AG09309 (cell line): ENCODE measurements around the gene DHRS11.

ENCODE experiments used
- DNase-seq: peaks from one replicate; pipeline ENCODE4 v3.0.0-alpha.2; 2010; ENCODE audit warnings: low read depth
- H3K4me3 ChIP-seq: 2 replicates; pipeline ENCODE4 v1.5.1; 2011; ENCODE audit warnings: mild to moderate bottlenecking, low read depth, low read length, moderate library complexity; ENCODE audit not compliant: control insufficient read depth
- CTCF ChIP-seq: IDR thresholded peaks from 2 replicates; pipeline ENCODE4 v1.5.1; 2011; ENCODE audit warnings: mild to moderate bottlenecking, low read depth, low read length, inconsistent platforms; ENCODE audit not compliant: insufficient read depth, control insufficient read depth; ENCODE audit errors: missing control alignments

Gene DHRS11

DNA sequence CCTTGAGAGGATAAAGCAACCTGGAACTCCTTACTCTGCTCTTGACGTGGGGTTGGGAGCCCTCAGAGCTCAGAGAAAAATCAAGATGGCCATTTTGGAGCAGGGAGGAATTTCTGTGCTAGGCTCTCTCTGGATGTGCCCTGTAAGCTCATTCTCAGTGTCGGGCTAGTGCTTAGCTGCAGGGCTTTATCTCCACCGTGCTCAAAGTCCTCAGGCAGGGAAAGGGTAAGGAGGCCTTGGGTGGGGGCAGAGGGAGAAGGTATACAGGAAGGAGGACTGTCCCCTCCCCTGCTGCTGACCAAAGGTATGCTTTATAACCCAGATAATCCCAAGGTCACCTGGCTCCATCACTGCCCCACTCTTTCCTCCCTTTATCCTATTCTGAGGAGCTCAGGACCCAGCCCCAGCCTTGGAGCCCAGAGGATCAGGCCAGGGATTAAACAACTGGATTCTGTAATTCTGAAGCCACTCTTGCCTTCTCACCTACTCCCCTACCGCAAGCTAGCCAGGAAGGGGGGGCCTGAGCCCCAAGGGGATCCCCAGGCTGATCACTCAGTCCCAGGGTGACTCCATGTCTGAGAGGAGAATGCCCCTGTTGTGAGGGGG is 1.1 kb downstream of the DHRS11 start:
- H3K4me3 ChIP-seq: peak overlapping the region; percentile 75
- no peak for DNase-seq
- TF ChIP-seq CTCF: no peak

- TF ChIP-seq CTCF: no peak
- DNase-seq: no peak
- no peak overlapping the region for H3K4me3 ChIP-seq
Observed at GRCh38 chr17:36593656-36594316, 2.1 kb downstream of the DHRS11 start.

DNA sequence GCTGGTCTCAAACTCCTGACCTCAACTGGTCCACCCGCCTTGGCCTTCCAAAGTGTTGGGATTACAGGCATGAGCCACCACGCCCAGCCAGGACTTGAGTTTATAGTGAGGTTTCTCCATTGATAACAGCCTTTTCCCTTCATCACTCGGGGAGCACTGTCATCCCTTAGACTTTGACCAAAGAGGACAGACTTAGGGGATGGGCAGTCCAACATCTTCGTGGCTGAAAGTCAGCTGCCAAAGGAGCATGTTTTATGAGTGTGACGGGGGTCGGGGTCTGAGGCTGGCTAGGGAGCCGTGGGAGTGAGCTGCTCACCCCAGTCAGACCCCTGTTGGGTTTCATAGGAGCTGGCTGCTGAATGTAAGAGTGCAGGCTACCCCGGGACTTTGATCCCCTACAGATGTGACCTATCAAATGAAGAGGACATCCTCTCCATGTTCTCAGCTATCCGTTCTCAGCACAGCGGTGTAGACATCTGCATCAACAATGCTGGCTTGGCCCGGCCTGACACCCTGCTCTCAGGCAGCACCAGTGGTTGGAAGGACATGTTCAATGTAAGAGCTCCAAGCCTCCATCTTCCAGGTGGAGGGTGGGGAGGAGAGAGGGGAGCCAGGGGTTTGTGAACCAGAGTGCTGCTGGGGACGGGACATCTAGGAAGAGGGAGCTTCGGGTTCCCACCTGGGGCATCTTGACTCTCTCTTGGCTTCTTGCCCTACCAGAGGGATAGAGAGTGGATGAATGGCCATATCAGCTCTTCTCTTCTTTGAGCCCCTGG is 3.1 kb downstream of the DHRS11 start:
- no peak overlapping the region for H3K4me3 ChIP-seq
- no peak for DNase-seq
- no peak for TF ChIP-seq CTCF

GRCh38 chr17:36597226-36597625 is 5.5 kb downstream of the DHRS11 start:
- DNase-seq: no peak
- H3K4me3 ChIP-seq: no peak overlapping the region
- TF ChIP-seq CTCF: no peak

DNA sequence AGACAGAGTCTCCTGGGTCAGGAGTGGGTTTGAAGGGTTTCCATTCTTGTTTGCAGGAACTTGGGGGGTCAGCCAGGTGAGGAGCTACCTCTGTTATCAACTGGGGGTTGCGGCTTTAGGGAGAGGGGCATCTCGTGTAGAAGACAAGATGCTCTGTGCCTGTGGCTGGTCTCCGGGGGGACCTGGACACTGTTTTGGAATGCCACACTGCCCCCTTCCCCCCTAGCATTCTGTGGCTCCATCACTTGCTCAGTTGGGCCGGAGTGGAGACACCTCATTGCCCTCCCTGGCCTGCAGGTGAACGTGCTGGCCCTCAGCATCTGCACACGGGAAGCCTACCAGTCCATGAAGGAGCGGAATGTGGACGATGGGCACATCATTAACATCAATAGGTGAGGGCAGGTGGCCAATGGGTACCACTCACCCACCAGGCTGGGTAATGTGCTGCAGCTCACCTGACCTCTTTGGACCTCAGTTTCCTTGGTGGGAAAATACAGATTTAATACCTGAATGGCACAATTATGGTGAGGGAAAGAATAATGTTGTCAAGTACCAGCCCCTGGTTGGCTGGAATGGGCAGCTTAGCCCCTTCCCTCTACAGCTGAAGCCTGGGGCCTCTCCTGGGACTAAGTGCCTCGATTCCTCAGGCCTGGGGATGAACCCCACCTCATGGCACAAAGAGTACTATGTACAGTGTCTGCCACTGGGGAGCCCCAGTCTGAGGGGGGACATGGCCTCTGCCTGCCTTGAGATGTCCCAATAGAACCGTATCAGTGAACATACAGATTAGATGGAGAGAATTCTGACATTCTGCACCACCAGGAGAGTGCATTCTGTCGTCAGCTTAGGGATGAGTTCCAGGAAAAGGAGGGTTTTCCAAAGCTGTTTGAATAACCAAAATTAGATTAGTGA is 6.4 kb downstream of the DHRS11 start:
- TF ChIP-seq CTCF: no peak
- DNase-seq: no peak
- H3K4me3 ChIP-seq: no peak overlapping the region

GRCh38 chr17:36598951-36599401 is 7.3 kb downstream of the DHRS11 start:
- TF ChIP-seq CTCF: no peak

More at GRCh38 chr17:36598951-36599401, 7.3 kb downstream of the DHRS11 start:
- DNase-seq: no peak
- H3K4me3 ChIP-seq: no peak overlapping the region
